Activated CD8-positive, alpha-beta memory T cell treated with anti-CD3 and anti-CD28 coated beads, Interleukin-2, amount 10 ng/mL, durations not matched to agents 7 days and 5 days (primary cell): ENCODE measurements around the gene CCNE1. TPM values are rescaled to one million over a fixed set of nuclear protein-coding genes. Genes with fewer than 3 reads are reported as not detected.

Experiments
- ATAC-seq: fragments of 150-1000 bp; cut with Tn5 transposase; one replicate; pipeline ENCODE4 v1.10.0; 2021; ENCODE audit warnings: moderate library complexity
- CTCF ChIA-PET: fragments of 350-600 bp; sonication (Branson Sonifier 250); formaldehyde crosslinking; loops from one replicate; lab custom pipeline; 2021; ENCODE audit warnings: antibody characterized with exemption; lab: Charles Lee
- DNase-seq: peaks from one replicate; pipeline ENCODE4 v3.0.0-alpha.2; 2020
- H3K27ac Mint-ChIP-seq: one replicate; pipeline ENCODE4 v1.8.0; 2021; ENCODE audit warnings: mild to moderate bottlenecking, mixed read lengths
- H3K27me3 Mint-ChIP-seq: one replicate; pipeline ENCODE4 v1.8.0; 2021; ENCODE audit warnings: mixed read lengths
- H3K36me3 Mint-ChIP-seq: one replicate; pipeline ENCODE4 v1.8.0; 2021; ENCODE audit warnings: mild to moderate bottlenecking, mixed read lengths
- H3K4me1 Mint-ChIP-seq: one replicate; pipeline ENCODE4 v1.8.0; 2021; ENCODE audit warnings: mixed read lengths
- H3K4me3 Mint-ChIP-seq: one replicate; pipeline ENCODE4 v1.8.0; 2021; ENCODE audit warnings: mild to moderate bottlenecking, moderate library complexity, mixed read lengths
- H3K9me3 Mint-ChIP-seq: one replicate; pipeline ENCODE4 v1.8.0; 2022; ENCODE audit warnings: low read depth, mixed read lengths
- total RNA-seq, 2 experiments: library from RNA; stranded (reverse); gene quantifications; one replicate each; pipeline ENCODE4 v1.2.3, GENCODE V29; 2021

Gene CCNE1
- total RNA-seq, 2 experiments from 2014 or later: 27.4 to 28.6 TPM

DNA sequence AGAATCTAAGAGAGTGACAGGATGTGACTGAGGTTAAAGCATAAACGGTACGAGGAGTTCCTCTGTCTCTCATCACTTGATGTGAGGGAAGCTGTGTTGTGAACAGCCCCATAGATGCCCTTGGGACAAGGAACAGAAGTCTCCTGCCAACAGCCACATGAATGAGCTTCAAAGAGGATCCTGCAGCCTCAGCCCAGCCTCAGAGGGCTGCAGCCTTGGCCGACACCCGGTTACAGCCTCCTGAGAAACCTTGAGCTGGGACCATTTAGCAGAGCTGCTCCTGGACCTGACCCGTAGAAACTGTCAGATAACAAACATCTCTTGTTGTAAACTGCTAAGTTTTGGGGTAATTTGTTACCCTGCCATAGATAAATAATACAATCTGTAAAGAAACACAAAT, 54.2 kb downstream of the CCNE1 start:
- peaks cover 9% of the 10 kb centered on the region for H3K9me3 Mint-ChIP-seq
- CTCF ChIA-PET: interaction anchor here (0.8 to 1.6 kb wide), 6 partner anchors 14 to 136 kb away, joined by 3 to 5 read pairs (median 3); no protein-coding TSS in a partner anchor
- H3K36me3 Mint-ChIP-seq: peaks cover 2% of the 10 kb centered on the region
- peaks cover 37% of the 10 kb centered on the region for H3K27me3 Mint-ChIP-seq
- no peak overlapping the region for H3K4me3 Mint-ChIP-seq
- no peaks in the 10 kb centered on the region for H3K4me1 Mint-ChIP-seq
- H3K27ac Mint-ChIP-seq: no peak overlapping the region
- ATAC-seq: no peak
- DNase-seq: no peak

DNA sequence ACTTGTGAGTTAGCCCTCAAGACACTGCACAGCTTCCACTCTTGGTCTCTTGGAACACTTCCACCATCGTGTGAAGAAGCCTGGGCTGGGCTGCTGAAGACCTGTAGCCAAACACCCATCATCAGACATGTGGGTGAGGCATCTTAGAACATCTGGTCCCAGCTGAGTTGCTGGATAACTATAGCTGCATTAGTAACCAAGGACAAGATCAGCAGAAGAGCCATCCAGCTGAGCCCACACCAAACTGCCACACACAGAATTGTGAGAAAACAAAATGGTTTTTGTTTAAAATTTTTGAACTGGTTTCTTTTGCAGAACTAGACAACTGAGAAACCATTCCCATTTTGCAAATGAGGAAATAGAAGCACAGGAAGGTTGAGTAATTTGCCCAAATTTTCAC, 56.2 kb downstream of the CCNE1 start:
- ATAC-seq (no peak), DNase-seq (no peak)
- Mint-ChIP-seq H3K27me3 (peaks cover 47% of the 10 kb centered on the region), H3K9me3 (peaks cover 9% of the 10 kb centered on the region), H3K36me3 (peaks cover 2% of the 10 kb centered on the region), H3K4me3 (no peak overlapping the region), H3K4me1 (peaks cover 8% of the 10 kb centered on the region), H3K27ac (no peak overlapping the region)
- CTCF ChIA-PET: interaction anchor here (0.8 to 9.8 kb wide), 5 partner anchors 11 to 138 kb away, joined by 3 to 92 read pairs (median 6); no protein-coding TSS in a partner anchor

DNA sequence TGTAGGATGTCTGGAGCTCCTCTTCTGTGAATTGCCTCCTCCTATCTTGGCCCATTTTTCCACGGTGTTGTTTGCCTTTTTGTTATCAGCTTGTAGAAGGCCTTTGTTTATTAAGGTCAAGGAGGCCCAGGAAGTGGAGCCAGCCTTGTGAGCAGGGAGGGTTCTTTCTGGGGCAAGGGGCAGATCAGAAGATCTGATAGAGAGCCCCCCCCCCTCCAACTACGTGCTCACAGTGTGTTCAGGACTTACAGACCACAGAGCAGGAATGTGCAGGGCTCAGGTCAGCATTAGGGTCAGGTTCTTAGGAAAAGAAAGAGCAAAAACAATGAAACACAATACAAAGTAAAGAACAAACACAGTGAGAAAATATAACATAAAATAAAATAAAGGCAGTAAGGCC, 59.4 kb downstream of the CCNE1 start:
- CTCF ChIA-PET: interaction anchor here (1.0 to 9.8 kb wide), 8 partner anchors 10 to 155 kb away, joined by 3 to 92 read pairs (median 7); no protein-coding TSS in a partner anchor
- Mint-ChIP-seq H3K4me3 (no peak overlapping the region), H3K9me3 (peaks cover 9% of the 10 kb centered on the region), H3K27ac (no peak overlapping the region), H3K36me3 (peaks cover 2% of the 10 kb centered on the region), H3K27me3 (peaks cover 31% of the 10 kb centered on the region), H3K4me1 (peaks cover 10% of the 10 kb centered on the region)
- ATAC-seq (no peak), DNase-seq (no peak)

DNA sequence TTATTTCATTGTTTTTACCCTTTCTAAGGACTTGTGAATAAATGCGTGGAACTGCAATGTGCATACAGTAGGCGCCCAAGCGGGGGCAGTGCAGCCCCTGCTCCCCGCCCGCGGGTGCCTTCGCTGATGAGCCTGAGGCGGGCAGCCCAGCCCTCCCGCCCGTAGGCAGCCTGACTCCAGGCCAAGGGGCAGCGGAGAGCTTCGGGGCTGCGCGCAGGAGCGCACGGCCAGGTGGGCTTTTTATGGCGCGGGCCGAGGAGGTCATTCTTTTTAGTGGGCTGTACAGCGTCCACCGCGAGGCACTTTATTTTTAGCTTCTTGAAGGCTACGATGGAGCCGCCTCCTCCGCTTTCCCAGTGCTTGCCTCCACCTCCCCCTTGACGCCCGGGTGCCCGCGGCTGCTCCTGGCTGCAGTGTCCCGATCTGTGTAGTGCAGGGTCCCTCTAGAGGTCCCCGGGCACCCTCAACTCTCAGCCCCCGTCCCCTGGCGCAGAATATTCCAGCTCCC, 60.5 kb downstream of the CCNE1 start:
- ATAC-seq (no peak), DNase-seq (no peak)
- Mint-ChIP-seq H3K27me3 (peaks cover 30% of the 10 kb centered on the region), H3K36me3 (peaks cover 2% of the 10 kb centered on the region), H3K4me1 (peaks cover 16% of the 10 kb centered on the region), H3K27ac (no peak overlapping the region), H3K9me3 (peaks cover 5% of the 10 kb centered on the region), H3K4me3 (no peak overlapping the region)
- CTCF ChIA-PET: interaction anchor here (0.7 to 9.8 kb wide), 28 partner anchors 9 to 161 kb away, joined by 3 to 92 read pairs (median 4); partner anchors contain the start of gene URI1

DNA sequence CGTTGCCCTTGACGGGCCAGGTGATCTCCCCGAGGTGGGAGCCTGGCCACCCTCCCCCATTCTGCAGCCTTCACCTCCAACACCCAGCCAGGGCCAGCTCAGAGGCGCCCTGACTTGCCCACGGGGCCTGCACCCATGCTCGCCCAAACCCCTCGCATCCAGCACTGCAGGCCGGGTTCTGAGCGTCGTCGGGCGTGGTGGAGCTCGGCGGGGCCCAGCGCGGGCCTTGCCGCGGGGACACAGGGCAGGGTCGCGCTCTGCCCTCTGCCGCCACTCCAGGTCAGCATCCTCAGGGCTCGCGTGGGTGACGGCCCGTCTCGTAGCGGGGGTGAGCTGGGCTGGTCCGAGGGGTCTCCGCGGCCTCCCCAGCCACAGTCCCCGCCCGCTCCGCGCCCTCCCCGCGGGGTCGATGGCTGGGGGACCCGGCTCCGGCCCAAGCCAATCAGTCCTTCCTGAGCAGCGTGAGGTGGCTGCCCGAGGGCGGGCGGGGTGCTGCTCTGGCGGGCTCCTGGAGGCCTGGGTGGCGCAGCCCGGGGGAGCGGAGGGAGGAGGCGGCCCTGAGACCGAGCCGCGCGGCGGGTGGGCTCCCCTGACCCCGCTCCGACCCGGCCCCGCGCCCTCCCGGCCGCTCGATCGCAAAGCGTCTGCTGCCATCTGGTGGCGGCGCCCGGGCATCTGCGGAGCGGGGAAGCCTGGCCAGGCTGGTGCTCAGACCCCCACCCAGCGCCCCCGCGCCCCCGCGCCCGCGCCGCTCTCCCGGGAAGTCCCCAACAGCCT, 61.4 kb downstream of the CCNE1 start:
- Mint-ChIP-seq H3K4me3 (peak overlapping the region; percentile 50), H3K27me3 (peaks cover 35% of the 10 kb centered on the region), H3K9me3 (no peaks in the 10 kb centered on the region), H3K36me3 (no peaks in the 10 kb centered on the region), H3K4me1 (peaks cover 16% of the 10 kb centered on the region), H3K27ac (no peak overlapping the region)
- CTCF ChIA-PET: interaction anchor here (0.7 to 9.8 kb wide), 31 partner anchors 9 to 162 kb away, joined by 3 to 92 read pairs (median 4); partner anchors contain the start of gene URI1
- peak; percentile 72 for DNase-seq
- ATAC-seq: peak; percentile 93

Other genes with a start within 250 kb of the CCNE1 start
- 100 to 1,000 TPM in 1 of 2 experiments, 10 to 100 TPM in 1; 96.6 to 106 TPM for gene POP4, start 205.7 kb upstream of the CCNE1 start, total RNA-seq
- 10 to 100 TPM; 42.4 to 64.1 TPM for gene PLEKHF1, start 146.5 kb upstream of the CCNE1 start, total RNA-seq
- gene C19orf12, start 96.7 kb upstream of the CCNE1 start, total RNA-seq: 10 to 100 TPM; 43.6 to 44.1 TPM
- 10 to 100 TPM; 48.3 to 60.8 TPM for gene URI1, start 130.2 kb downstream of the CCNE1 start, total RNA-seq